Stimulated activated naive CD8-positive, alpha-beta T cell treated with anti-CD3 and anti-CD28 coated beads, Interleukin-15, amount 100 ng/mL, for 72 hours (primary cell): Measurements from ENCODE around the gene IL2.

ENCODE experiments used
- ATAC-seq: fragments of 150-1000 bp; cut with Tn5 transposase; 2 replicates; pipeline ENCODE4 v1.10.0; 2021; ENCODE audit warnings: mild to moderate bottlenecking, moderate library complexity
- DNase-seq, 2 donors: peaks; one replicate each; pipeline ENCODE4 v3.0.0; 2021 to 2022
- H3K27ac Mint-ChIP-seq, 2 donors: one replicate each; pipeline ENCODE4 v1.8.0; 2022; ENCODE audit warnings: mild to moderate bottlenecking in 2 of 2, mixed read lengths in 2 of 2, moderate library complexity in 2 of 2
- H3K27me3 Mint-ChIP-seq: one replicate; pipeline ENCODE4 v1.8.0; 2022; ENCODE audit warnings: mixed read lengths
- H3K4me1 Mint-ChIP-seq: one replicate; pipeline ENCODE4 v1.8.0; 2022; ENCODE audit warnings: mild to moderate bottlenecking, mixed read lengths
- H3K4me3 Mint-ChIP-seq, 2 donors: one replicate each; pipeline ENCODE4 v1.8.0; 2022; ENCODE audit warnings: mild to moderate bottlenecking in 2 of 2, mixed read lengths in 2 of 2, moderate library complexity in 1 of 2
- H3K9me3 Mint-ChIP-seq, 2 donors: one replicate each; pipeline ENCODE4 v1.8.0; 2022; ENCODE audit warnings: mixed read lengths in 2 of 2

The IL2 gene

GRCh38 chr4:122456231-122457116 is at the start of gene IL2:
IL2 (minus strand) TSS chr4:122456725; CDS start chr4:122456440, 285 bp downstream.
- ATAC-seq (peak; percentile 78), DNase-seq (no peak)
- Mint-ChIP-seq H3K4me1 (peaks cover 49% of the 10 kb centered on the region), H3K27me3 (no peaks in the 10 kb centered on the region), H3K9me3 (no peaks in the 10 kb centered on the region), H3K27ac (peak within 1 kb of the TSS; percentile 63 to 69), H3K4me3 (peak within 1 kb of the TSS; percentile 31 to 79)

- Mint-ChIP-seq H3K9me3 (no peaks in the 10 kb centered on the region), H3K4me3 (no peak overlapping the region), H3K27me3 (peaks cover 16% of the 10 kb centered on the region), H3K27ac (no peak overlapping the region), H3K4me1 (no peaks in the 10 kb centered on the region)
- DNase-seq (no peak), ATAC-seq (peak; percentile 72)
Observed at GRCh38 chr4:122503214-122503613, 46.7 kb upstream of the IL2 start.

GRCh38 chr4:122500852-122501501 is 44.5 kb upstream of the IL2 start:
- Mint-ChIP-seq H3K4me3 (no peak overlapping the region), H3K27ac (no peak overlapping the region), H3K9me3 (peaks cover 3% of the 10 kb centered on the region in 2 donors), H3K4me1 (no peaks in the 10 kb centered on the region), H3K27me3 (peaks cover 13% of the 10 kb centered on the region)
- ATAC-seq: peak; percentile 33
- DNase-seq: no peak

GRCh38 chr4:122489061-122489460 is 32.5 kb upstream of the IL2 start:
- no peak overlapping the region for H3K4me3 Mint-ChIP-seq
- DNase-seq (no peak), ATAC-seq (no peak)
- peaks cover 22% of the 10 kb centered on the region for H3K27me3 Mint-ChIP-seq
- peaks cover 38 to 40% of the 10 kb centered on the region in 2 donors for H3K9me3 Mint-ChIP-seq
- no peak overlapping the region for H3K27ac Mint-ChIP-seq
- no peaks in the 10 kb centered on the region for H3K4me1 Mint-ChIP-seq

GRCh38 chr4:122483481-122483880 is 27.0 kb upstream of the IL2 start:
- DNase-seq (no peak), ATAC-seq (no peak)
- Mint-ChIP-seq H3K27me3 (peaks cover 30% of the 10 kb centered on the region), H3K27ac (no peak overlapping the region), H3K9me3 (peaks cover 15 to 16% of the 10 kb centered on the region in 2 donors), H3K4me3 (no peak overlapping the region), H3K4me1 (peaks cover 6% of the 10 kb centered on the region)

GRCh38 chr4:122481766-122482405 is 25.4 kb upstream of the IL2 start:
- H3K27me3 Mint-ChIP-seq: peaks cover 18% of the 10 kb centered on the region
- peaks cover 2 to 8% of the 10 kb centered on the region in 2 donors for H3K9me3 Mint-ChIP-seq
- no peak overlapping the region for H3K27ac Mint-ChIP-seq
- peaks cover 16% of the 10 kb centered on the region for H3K4me1 Mint-ChIP-seq
- no peak overlapping the region for H3K4me3 Mint-ChIP-seq
- ATAC-seq: no peak
- no peak for DNase-seq

GRCh38 chr4:122480655-122481487 is 24.3 kb upstream of the IL2 start:
- Mint-ChIP-seq H3K4me3 (no peak overlapping the region), H3K9me3 (peaks cover 4 to 7% of the 10 kb centered on the region in 2 donors), H3K27ac (no peak overlapping the region), H3K27me3 (peaks cover 14% of the 10 kb centered on the region), H3K4me1 (peaks cover 23% of the 10 kb centered on the region)
- DNase-seq (no peak), ATAC-seq (no peak)

- H3K9me3 Mint-ChIP-seq: peaks cover 4 to 9% of the 10 kb centered on the region in 2 donors
- peaks cover 23% of the 10 kb centered on the region for H3K4me1 Mint-ChIP-seq
- ATAC-seq (peak; percentile 23), DNase-seq (no peak)
- H3K27ac Mint-ChIP-seq: no peak overlapping the region
- no peak overlapping the region for H3K4me3 Mint-ChIP-seq
- peaks cover 9% of the 10 kb centered on the region for H3K27me3 Mint-ChIP-seq
Observed at GRCh38 chr4:122479935-122480416, 23.5 kb upstream of the IL2 start.

GRCh38 chr4:122476745-122477144 is 20.2 kb upstream of the IL2 start:
- no peak overlapping the region for H3K4me3 Mint-ChIP-seq
- H3K9me3 Mint-ChIP-seq: peaks cover 4 to 16% of the 10 kb centered on the region in 2 donors
- no peak overlapping the region for H3K27ac Mint-ChIP-seq
- no peak for ATAC-seq
- peaks cover 23% of the 10 kb centered on the region for H3K4me1 Mint-ChIP-seq
- peaks cover 9% of the 10 kb centered on the region for H3K27me3 Mint-ChIP-seq
- DNase-seq: no peak

- DNase-seq: no peak
- Mint-ChIP-seq H3K27ac (no peak overlapping the region), H3K27me3 (peaks cover 9% of the 10 kb centered on the region), H3K9me3 (peaks cover 4 to 16% of the 10 kb centered on the region in 2 donors), H3K4me3 (no peak overlapping the region), H3K4me1 (peaks cover 23% of the 10 kb centered on the region)
- ATAC-seq: no peak
Observed at GRCh38 chr4:122476126-122476525, 19.6 kb upstream of the IL2 start.

- Mint-ChIP-seq H3K4me1 (peaks cover 22% of the 10 kb centered on the region), H3K27ac (no peak overlapping the region), H3K27me3 (peaks cover 9% of the 10 kb centered on the region), H3K4me3 (no peak overlapping the region), H3K9me3 (peaks cover 4 to 16% of the 10 kb centered on the region in 2 donors)
- DNase-seq (no peak), ATAC-seq (no peak)
Observed at GRCh38 chr4:122475233-122475632, 18.7 kb upstream of the IL2 start.

- DNase-seq (no peak), ATAC-seq (peak; percentile 84)
- peaks cover 7% of the 10 kb centered on the region for H3K27me3 Mint-ChIP-seq
- no peaks in the 10 kb centered on the region for H3K4me1 Mint-ChIP-seq
- no peak overlapping the region for H3K27ac Mint-ChIP-seq
- H3K4me3 Mint-ChIP-seq: no peak overlapping the region
- peaks cover 2 to 7% of the 10 kb centered on the region in 2 donors for H3K9me3 Mint-ChIP-seq
Observed at GRCh38 chr4:122469457-122469856, 12.9 kb upstream of the IL2 start.

GRCh38 chr4:122458625-122459024 is 2.1 kb upstream of the IL2 start:
- ATAC-seq (peak; percentile 88), DNase-seq (peak; percentile 16 to 47)
- H3K4me3 Mint-ChIP-seq: peak overlapping the region; percentile 65 to 78
- no peaks in the 10 kb centered on the region for H3K27me3 Mint-ChIP-seq
- peaks cover 42% of the 10 kb centered on the region for H3K4me1 Mint-ChIP-seq
- H3K27ac Mint-ChIP-seq: peak overlapping the region; percentile 42 to 82
- H3K9me3 Mint-ChIP-seq: peaks cover 0 to 10% of the 10 kb centered on the region in 2 donors

GRCh38 chr4:122453384-122453995 is 3.0 kb downstream of the IL2 start:
- H3K9me3 Mint-ChIP-seq: no peaks in the 10 kb centered on the region
- H3K27me3 Mint-ChIP-seq: peaks cover 17% of the 10 kb centered on the region
- H3K27ac Mint-ChIP-seq: peak overlapping the region in 1 of 2 donors; percentile 82
- DNase-seq (no peak), ATAC-seq (no peak)
- peaks cover 39% of the 10 kb centered on the region for H3K4me1 Mint-ChIP-seq
- H3K4me3 Mint-ChIP-seq: peak overlapping the region; percentile 45 to 75
